NOMO-1 (cell line): ENCODE results near the gene SCFD2.
A peak's percentile ranks its signal among the peaks of the same experiment; 100 is the strongest.
"Not testable (repeated sequence)": the region's sequence is repeated elsewhere in the genome, so short reads cannot be mapped to it uniquely, and the experiment has no call there.

ENCODE experiments used
- DNase-seq, 2 experiments: peaks; one replicate each; lab custom pipeline; 2025; ENCODE audit not compliant: unreplicated experiment in 2 of 2; lab: John Stamatoyannopoulos, UW

The SCFD2 gene

GRCh38 chr4:53151489-53151788, 214.4 kb downstream of the SCFD2 start:
- DNase-seq, result no peak

DNA sequence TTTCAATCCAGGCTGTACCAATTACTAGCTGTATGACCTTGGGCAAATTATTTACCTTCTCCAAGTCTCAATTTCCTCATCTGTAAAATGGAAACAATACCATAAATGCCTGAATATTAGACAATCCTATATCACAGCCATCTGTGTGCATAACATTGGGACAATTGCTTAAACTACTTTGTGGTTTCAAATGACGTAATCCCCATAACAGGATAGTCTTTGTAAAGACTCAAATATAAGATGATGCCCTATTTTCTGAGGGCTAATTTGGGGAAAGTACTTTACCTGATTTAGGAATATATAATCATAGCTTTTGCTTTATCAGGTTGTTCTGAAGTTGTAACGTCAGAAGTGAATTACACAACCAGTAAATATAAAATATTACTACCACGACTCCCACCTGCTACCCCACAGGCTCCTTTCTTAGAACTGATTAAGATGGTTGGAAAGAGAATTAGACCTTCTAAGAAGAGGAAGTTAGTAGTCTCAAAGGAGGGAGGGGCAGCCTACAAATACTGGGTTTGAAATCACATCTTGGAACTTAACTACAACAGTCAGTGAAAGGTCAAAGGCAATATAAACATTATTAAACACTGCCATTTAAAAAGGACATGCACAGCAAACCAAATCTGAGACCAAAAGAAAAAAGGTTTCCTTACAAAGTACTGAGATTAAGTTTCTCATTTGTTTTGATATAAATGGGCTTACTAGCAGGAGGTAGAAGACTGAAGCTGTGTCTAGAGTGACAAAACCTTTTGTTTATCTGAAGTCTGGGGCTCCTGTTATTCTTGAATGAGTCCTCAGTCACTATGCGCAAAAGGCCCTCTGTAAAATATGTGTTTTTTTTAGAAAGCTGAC, 215.0 kb downstream of the SCFD2 start:
- peak; percentile 8 to 37 for DNase-seq

- DNase-seq, result no peak
These were observed 218.2 kb downstream of the SCFD2 start for GRCh38 chr4:53147711-53148110.

- no peak for DNase-seq
These were observed 218.7 kb downstream of the SCFD2 start for GRCh38 chr4:53147197-53147596.

DNA sequence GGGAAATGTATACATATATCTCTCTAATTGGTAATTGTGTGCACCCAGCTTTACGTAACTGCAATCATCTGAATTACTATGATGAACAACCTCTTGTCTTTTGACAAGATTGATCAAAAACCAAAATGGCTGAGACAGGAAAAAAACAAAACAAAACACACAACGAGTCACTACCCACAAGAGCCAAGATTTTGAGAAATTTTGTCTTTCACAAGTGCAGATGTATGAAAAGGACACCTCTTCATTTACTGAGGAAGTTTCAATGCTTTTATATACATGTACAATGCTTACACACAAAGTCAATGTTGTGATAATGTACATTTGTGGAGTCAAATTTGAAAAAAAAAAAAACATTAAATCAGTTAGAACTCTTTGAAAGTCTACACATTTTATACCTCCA, 224.6 kb downstream of the SCFD2 start:
- DNase-seq, result no peak

DNA sequence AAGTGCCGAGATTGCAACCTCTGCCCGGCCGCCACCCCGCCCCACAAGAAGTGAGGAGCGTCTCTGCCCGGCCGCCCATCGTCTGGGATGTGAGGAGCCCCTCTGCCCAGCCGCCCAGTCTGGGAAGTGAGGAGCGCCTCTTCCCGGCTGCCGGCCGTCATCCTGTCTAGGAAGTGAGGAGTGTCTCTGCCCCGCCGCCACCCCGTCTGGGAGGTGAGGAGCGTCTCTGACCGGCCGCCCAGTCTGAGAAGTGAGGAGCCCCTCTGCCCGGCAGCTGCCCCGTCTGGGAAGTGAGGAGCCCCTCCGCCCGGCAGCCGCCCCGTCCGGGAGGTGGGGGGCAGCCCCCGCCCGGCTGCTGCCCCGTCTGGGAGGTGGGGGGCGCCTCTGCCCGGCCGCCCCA, 226.6 kb downstream of the SCFD2 start:
- not testable (repeated sequence) for DNase-seq

- no peak for DNase-seq
These were observed 228.4 kb downstream of the SCFD2 start for GRCh38 chr4:53137468-53137867.

DNA sequence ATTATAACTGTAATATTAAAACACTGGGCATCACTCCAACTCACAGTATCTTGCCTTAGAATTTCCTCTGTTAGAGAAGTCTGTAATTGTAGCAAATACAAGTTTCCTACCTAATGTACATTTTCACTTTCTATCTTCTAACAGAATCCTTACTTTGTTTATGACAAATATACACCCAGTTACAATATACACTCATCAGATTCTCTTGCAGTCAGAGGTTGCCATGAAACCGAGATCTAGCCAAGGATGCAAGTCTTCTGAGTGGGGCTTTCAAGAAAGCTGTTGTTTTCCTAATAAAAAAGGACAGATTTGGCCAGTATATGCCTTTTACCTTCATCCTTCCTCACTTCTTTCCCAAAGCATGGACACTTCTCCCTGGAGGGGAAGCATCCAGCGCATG, 228.9 kb downstream of the SCFD2 start:
- DNase-seq, result no peak

- DNase-seq, result no peak
These were observed 233.5 kb downstream of the SCFD2 start for GRCh38 chr4:53132132-53132891.

- DNase-seq, result no peak
These were observed 234.3 kb downstream of the SCFD2 start for GRCh38 chr4:53131562-53131925.

GRCh38 chr4:53130896-53131561, 234.8 kb downstream of the SCFD2 start:
- no peak for DNase-seq

DNA sequence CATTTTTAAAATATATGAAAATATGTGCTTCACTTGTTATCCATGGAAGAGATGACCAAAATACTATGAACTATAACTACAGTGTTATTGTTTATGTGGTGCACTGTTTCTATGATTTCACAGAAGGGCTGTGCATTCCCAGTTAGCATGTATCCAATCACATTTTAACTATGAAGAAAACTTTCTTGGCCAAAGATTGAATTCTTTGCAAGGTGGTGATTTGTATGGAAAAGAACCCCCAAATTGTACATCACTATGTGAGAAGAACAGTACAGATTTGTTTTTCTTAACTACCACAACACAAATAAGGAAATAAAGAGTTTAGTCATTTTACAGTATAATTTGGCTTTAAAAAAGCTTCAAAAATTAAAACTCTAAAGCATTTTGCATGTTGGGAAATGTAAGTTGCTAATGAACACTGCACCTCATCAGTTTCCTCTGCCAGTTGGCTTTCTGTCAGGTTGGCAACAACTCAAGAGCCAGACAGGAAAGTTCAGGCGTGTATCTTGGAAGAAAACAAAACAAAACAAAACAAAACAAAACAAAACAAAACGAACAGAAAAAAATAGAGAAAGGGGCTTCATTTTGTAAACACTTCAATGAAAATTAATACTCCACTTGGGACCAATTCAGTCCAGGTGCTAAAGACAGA, 237.0 kb downstream of the SCFD2 start:
- DNase-seq, result no peak

GRCh38 chr4:53128231-53128630, 237.6 kb downstream of the SCFD2 start:
- no peak for DNase-seq

DNA sequence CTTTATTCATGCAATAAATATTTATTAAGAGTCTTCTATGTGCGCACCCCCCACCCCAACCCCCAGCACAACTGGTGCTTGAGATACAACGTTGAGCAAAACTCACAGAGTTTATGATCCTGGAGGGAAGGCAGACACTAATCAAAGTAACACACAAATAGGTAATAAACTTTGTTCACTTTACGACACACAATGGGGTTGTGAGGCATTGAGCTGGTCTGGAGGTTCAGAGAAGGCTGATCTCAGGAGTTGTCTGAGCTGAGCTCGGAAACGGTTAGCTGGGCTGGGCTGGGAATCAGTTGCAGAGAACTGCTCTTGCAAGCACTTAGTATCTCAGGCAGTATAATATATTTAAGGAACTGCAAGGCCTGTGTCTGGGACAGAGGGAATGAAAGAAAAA, 238.5 kb downstream of the SCFD2 start:
- no peak for DNase-seq

- DNase-seq, result no peak
These were observed 239.8 kb downstream of the SCFD2 start for GRCh38 chr4:53126099-53126498.

DNA sequence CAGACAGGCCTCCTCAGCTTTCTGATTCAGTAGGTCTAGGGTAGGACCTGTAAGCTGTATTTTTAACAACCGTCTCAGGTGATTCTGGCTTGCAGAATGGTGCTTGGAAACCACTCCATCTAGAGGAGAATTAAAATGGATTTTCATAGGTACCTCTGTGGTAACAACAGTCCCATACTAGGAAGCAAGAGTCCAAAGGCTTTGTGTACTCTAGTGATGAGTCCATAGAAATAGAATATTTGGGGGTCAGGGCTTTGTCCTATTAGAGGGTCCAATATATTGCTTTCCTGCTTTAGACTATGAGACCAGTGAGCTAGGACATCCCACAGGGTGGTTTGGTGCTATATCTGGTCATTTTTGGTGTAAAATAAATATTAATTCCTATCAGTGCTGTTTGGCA, 242.0 kb downstream of the SCFD2 start:
- DNase-seq, result no peak

- DNase-seq, result no peak
These were observed 242.7 kb downstream of the SCFD2 start for GRCh38 chr4:53123171-53123570.

GRCh38 chr4:53122280-53123116, 243.4 kb downstream of the SCFD2 start:
- DNase-seq, result no peak

DNA sequence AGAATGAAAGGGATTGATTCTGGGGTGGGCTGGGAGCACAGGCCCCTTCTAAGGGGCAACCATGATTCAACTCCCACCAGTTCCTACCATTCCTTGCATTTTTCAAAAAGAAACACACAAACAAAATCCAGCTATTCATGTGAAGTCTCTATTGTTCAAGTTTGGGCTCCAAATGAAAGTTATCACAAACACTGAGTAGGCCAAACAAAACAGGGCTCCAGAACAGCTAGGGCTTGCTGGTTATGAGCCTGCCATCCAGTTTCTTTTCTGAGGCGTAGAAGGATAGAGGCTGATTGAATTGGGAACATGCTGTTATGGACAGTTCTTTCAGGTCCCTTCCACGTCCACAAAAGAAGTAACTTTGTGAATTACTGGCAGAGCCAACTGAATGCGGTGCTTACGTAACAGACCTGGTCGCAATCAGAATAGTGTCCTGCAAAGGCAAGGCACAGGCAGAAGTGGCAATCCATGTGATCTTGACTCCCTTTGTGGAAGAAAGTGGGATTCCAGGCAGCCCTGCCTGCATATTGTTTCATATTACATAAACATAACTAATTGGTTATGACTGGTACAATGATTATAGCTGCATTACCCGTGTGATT, 244.5 kb downstream of the SCFD2 start:
- no peak for DNase-seq

- DNase-seq, result no peak
These were observed 245.1 kb downstream of the SCFD2 start for GRCh38 chr4:53120778-53121177.
